Right atrium auricular region (tissue), 2 donors: ENCODE results near the gene LAMB1. TPM values are rescaled to one million over a fixed set of nuclear protein-coding genes. Genes with fewer than 3 reads are reported as not detected.

Experiments
- DNase-seq: peaks from one replicate; pipeline ENCODE4 v3.0.0-alpha.2; 2019; ENCODE audit warnings: low spot score
- H3K27ac ChIP-seq, 2 donors: fragments of 200-600 bp; sonication (generic); 1 replicate in 1 of 2; 2 replicates in 1 of 2; pipeline ENCODE4 v1.5.1; 2016 to 2019
- H3K27me3 ChIP-seq, 2 donors: fragments of 200-600 bp; sonication (generic); one replicate each; pipeline versions ENCODE4 v1.5.1 to v1.6.0; 2017 to 2019
- H3K36me3 ChIP-seq: fragments of 200-600 bp; sonication (generic); one replicate; pipeline ENCODE4 v1.5.1; 2016
- H3K4me1 ChIP-seq, 2 donors: fragments of 200-600 bp; sonication (generic); one replicate each; pipeline versions ENCODE4 v1.5.1 to v1.6.0; 2017 to 2019
- H3K4me3 ChIP-seq, 2 donors: fragments of 200-600 bp; sonication (generic); 1 replicate in 1 of 2; 2 replicates in 1 of 2; pipeline ENCODE4 v1.5.1; 2017 to 2019; ENCODE audit warnings: mild to moderate bottlenecking in 1 of 2, moderate library complexity in 1 of 2
- H3K9me3 ChIP-seq, 2 donors: fragments of 200-600 bp; sonication (generic); one replicate each; pipeline ENCODE4 v1.5.1; 2019
- total RNA-seq, 2 donors: library from RNA; depleted of rRNA; stranded (reverse); fragments of >200 nt; gene quantifications; one replicate each; pipeline ENCODE4 v1.1.0, GENCODE V29; 2016
- TF ChIP-seq, protein P1 (sequence below), 2 donors: fragments of 200-600 bp; sonication (generic); IDR thresholded peaks; one replicate each; pipeline ENCODE4 v1.5.1; 2019; ENCODE audit warnings: antibody characterized with exemption in 2 of 2

LAMB1 gene
- total RNA-seq, 2 donors from 2014 or later = 52.2 to 60.7 TPM

DNA sequence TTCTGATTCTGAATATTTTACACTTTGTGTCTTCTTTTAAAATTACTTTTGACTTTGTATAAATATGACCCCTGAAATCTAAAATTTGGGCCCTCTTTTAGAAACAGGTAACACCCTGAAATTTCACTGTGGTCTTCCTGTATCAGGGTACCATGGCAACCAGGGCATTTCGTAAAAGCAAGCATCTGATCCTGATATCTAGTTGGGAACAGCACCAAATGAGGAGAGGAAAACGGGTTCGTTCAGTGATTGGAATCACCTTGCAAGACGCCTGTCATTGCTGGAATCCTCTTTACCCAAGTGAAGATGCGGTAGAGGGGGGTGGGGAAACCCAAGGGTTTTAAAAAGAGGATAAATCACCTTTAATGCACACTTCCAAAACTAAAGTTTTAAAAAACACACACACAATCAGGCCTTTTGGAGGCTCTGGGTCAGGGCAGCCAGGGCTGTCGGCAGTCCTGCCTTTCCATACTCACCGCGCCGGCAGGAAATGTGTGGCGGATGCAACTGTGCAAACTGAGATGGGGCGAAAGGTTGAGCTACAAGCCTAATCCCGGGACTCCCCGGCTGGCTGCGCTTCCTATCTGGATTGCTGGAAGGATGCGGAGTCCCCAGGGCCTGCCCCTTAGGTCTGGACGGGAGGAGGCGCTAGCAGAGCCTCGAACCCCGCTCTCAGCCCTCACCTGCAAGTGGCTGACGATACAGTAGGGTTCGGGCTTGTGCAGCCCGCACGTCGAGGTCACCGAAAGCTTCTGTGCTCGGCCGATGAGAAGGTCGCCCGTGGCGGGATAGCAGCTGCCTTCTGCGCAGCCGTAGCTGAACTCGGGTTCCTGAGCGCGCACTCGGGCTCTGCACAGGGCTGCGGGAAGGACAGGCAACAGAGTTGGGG lies 1.8 kb downstream of the LAMB1 start:
- peaks cover 0 to 59% of the 10 kb centered on the region in 2 donors for H3K4me1 ChIP-seq

DNA sequence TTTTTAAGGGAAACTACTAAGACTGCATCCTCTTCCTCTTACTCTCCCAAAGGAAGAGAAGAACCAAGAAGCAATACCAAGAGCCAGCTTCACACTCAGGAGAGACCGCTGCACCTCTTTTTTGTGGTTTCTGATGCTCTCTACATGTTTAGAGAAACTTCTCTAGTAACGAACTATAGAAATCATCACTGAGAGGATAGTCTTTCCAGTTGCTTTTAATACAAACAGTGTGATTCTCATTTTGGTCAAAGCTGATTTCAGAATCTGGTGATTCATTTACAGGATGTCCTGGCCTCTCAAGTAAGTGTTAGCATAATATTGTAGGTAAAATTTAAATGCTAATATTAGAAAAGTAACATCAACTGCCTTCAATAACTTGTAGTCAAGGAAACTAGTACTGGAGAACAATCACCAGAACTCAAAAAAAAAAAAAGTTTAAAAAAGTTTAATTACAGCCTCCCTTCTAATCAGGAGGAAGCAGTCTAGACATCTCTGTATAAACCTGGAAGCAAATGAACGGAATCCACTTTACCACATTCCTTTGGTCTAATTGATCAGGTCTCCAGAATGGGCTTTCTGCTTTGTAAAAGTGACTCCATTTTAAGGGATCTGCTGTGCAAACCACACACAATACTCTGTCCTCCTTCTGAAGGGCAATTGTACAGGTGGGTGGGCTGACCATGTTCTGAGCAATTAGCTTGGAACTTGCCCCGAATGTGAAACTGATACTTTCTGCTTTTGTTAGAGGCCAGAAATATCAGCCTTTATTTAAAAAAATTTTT lies 3.0 kb downstream of the LAMB1 start:
- H3K27me3 ChIP-seq = no peaks in the 10 kb centered on the region
- H3K4me3 ChIP-seq = peak overlapping the region in 1 of 2 donors; percentile 71
- H3K36me3 ChIP-seq = peaks cover 6% of the 10 kb centered on the region
- no peak for DNase-seq
- TF ChIP-seq, protein P1, sequence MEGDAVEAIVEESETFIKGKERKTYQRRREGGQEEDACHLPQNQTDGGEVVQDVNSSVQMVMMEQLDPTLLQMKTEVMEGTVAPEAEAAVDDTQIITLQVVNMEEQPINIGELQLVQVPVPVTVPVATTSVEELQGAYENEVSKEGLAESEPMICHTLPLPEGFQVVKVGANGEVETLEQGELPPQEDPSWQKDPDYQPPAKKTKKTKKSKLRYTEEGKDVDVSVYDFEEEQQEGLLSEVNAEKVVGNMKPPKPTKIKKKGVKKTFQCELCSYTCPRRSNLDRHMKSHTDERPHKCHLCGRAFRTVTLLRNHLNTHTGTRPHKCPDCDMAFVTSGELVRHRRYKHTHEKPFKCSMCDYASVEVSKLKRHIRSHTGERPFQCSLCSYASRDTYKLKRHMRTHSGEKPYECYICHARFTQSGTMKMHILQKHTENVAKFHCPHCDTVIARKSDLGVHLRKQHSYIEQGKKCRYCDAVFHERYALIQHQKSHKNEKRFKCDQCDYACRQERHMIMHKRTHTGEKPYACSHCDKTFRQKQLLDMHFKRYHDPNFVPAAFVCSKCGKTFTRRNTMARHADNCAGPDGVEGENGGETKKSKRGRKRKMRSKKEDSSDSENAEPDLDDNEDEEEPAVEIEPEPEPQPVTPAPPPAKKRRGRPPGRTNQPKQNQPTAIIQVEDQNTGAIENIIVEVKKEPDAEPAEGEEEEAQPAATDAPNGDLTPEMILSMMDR (IDR thresholded peaks at IDR 0.05) = no peak
- H3K4me1 ChIP-seq = peaks cover 0 to 71% of the 10 kb centered on the region in 2 donors
- H3K27ac ChIP-seq = peak overlapping the region; percentile 48 to 79
- no peaks in the 10 kb centered on the region for H3K9me3 ChIP-seq

More for the DNA sequence above, 1.8 kb downstream of the LAMB1 start:
- Histone ChIP-seq H3K27me3 (no peaks in the 10 kb centered on the region), H3K27ac (peak overlapping the region; percentile 79), H3K4me3 (peak overlapping the region; percentile 67 to 71), H3K36me3 (peaks cover 6% of the 10 kb centered on the region), H3K9me3 (no peaks in the 10 kb centered on the region)
- TF ChIP-seq, protein P1 (IDR thresholded peaks at IDR 0.05) = peak in 1 of 2 donors; percentile 31
- no peak for DNase-seq

DNA sequence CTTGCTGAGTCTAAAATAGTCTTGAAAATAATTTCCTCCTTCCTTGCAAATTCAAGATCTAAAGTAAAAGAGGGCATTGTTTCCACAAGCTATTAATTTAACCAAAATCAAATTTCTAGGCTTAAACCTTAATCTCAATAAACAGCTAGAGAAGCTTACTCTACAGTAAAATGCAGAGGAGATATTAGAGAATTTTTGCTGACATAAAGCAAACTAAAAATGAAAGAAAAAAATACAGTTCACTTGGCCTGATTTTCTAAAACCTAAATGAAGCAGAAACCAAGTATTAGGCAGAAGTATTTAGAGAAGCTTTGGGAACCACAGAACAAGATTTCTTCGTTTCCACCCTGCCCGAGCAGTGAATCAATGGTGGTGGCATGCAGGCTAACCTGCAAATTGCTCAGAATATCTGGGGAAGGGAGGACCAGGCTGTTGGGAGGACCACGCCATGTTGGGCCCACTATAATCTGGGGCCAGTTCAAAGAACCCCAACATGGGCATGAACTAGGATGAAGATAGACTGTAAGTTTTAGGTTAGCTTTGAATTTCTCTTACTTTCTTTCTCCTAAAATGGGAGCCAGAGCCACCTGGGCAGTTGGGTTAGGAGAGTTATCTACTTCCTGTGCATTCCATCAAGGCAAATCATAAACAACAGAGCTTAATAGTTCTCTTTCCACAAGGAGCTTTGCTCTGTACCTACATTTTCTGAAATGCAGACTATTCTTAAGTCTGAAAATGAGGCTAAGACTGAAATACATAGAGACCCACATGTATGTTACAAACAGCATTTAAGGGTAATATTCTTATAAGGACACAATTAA lies 4.1 kb downstream of the LAMB1 start:
- TF ChIP-seq, protein P1 (IDR thresholded peaks at IDR 0.05) = no peak
- H3K9me3 ChIP-seq = no peaks in the 10 kb centered on the region
- no peak for DNase-seq
- H3K36me3 ChIP-seq = peaks cover 6% of the 10 kb centered on the region
- peak overlapping the region in 1 of 2 donors; percentile 79 for H3K27ac ChIP-seq
- H3K27me3 ChIP-seq = no peaks in the 10 kb centered on the region
- H3K4me3 ChIP-seq = no peak overlapping the region
- H3K4me1 ChIP-seq = peaks cover 0 to 73% of the 10 kb centered on the region in 2 donors

DNA sequence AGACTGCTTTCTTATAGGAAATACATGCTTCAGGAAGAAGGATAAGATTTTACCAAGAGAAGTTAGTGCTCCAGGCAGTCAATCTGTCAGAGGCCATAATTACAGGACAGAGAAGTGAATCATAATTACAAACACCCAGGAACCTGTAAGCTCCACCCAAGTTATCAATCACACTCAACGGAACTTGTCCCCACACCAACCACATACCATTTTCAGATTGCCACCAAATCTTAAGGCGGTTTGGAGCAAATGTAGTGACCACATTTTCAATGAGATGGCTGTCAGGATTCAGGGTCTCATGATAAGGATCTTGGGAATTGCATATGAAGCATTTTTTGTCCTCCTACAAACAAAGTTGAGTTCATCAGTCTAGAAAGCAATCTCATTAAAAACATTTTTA lies 4.8 kb downstream of the LAMB1 start:
- TF ChIP-seq, protein P1 (IDR thresholded peaks at IDR 0.05) = no peak
- H3K4me3 ChIP-seq = no peak overlapping the region
- H3K4me1 ChIP-seq = peaks cover 0 to 69% of the 10 kb centered on the region in 2 donors
- no peaks in the 10 kb centered on the region for H3K9me3 ChIP-seq
- no peak for DNase-seq
- H3K27me3 ChIP-seq = no peaks in the 10 kb centered on the region
- peaks cover 12% of the 10 kb centered on the region for H3K36me3 ChIP-seq
- H3K27ac ChIP-seq = no peak overlapping the region
